Measurements from ENCODE around the gene SYT15. TPM values are rescaled to one million over a fixed set of nuclear protein-coding genes. Genes with fewer than 3 reads are reported as not detected.
"Not testable (repeated sequence)": the region's sequence is repeated elsewhere in the genome, so short reads cannot be mapped to it uniquely, and the experiment has no call there.

The SYT15 gene
- total RNA-seq, 1 experiment from 2014 or later: 0.59 TPM

GRCh38 chr10:46617134-46617533 lies 38.2 kb downstream of the SYT15 start:
- not testable (repeated sequence) for H2AK5ac ChIP-seq (ENCODE audit: insufficient read length, low read length); H3K9me3 Mint-ChIP-seq; H3K9me3 ChIP-seq (ENCODE audit: control insufficient read depth, low read depth, low read length); H3K79me1 ChIP-seq (ENCODE audit: insufficient read depth, low read depth, low read length, poor library complexity, severe bottlenecking); H3K56ac ChIP-seq (ENCODE audit: insufficient read length, low read depth, low read length); H3K27ac ChIP-seq (ENCODE audit: insufficient read length, low read depth, low read length); H3K4me1 ChIP-seq (ENCODE audit: insufficient read depth, low read length); H3K9ac ChIP-seq (ENCODE audit: extremely low read depth, insufficient read length, low read length); H3T11ph ChIP-seq (ENCODE audit: low read length); H3K4ac ChIP-seq (ENCODE audit: low read depth, low read length); H4K8ac ChIP-seq (replicated peaks; ENCODE audit: insufficient read length, low read depth, low read length); H3K27me3 ChIP-seq (ENCODE audit: insufficient read depth, low read length); H3K23me2 ChIP-seq (ENCODE audit: insufficient read length, low read depth, low read length, poor library complexity, severe bottlenecking); H3K23ac ChIP-seq (ENCODE audit: insufficient read length, low read depth, low read length); H3K4me2 ChIP-seq (ENCODE audit: insufficient read depth, insufficient read length, low read length); H3K79me2 ChIP-seq (ENCODE audit: insufficient read depth, low read length); H2BK5ac ChIP-seq (ENCODE audit: insufficient read length, low read length); H2AFZ ChIP-seq (ENCODE audit: low read length); H2BK120ac ChIP-seq (ENCODE audit: low read depth, low read length, poor library complexity, severe bottlenecking); H2BK12ac ChIP-seq (ENCODE audit: insufficient read length, low read depth, low read length); H3K4me3 Mint-ChIP-seq; H3K4me1 Mint-ChIP-seq; H4K20me1 ChIP-seq (ENCODE audit: control insufficient read depth, insufficient read depth, insufficient read length); H2BK15ac ChIP-seq (ENCODE audit: low read depth, low read length); H2BK20ac ChIP-seq (ENCODE audit: low read depth, low read length, poor library complexity, severe bottlenecking); H4K91ac ChIP-seq (ENCODE audit: insufficient read length, low read depth, low read length); DNase-seq; H3K36me3 Mint-ChIP-seq (ENCODE audit: insufficient read depth in 1 of 3, low read depth in 3 of 3); H3K27me3 Mint-ChIP-seq (ENCODE audit: low read depth); H3K27ac Mint-ChIP-seq; H4K5ac ChIP-seq (ENCODE audit: insufficient read length, low read depth, low read length); H3K14ac ChIP-seq (ENCODE audit: insufficient read depth, low read length); H3K18ac ChIP-seq (ENCODE audit: insufficient read length, low read depth, low read length)
- no CpG with 5 or more reads among the region's 4 CpGs for WGBS (ENCODE audit: extremely low coverage, insufficient read length, low lambda C conversion rate)

DNA sequence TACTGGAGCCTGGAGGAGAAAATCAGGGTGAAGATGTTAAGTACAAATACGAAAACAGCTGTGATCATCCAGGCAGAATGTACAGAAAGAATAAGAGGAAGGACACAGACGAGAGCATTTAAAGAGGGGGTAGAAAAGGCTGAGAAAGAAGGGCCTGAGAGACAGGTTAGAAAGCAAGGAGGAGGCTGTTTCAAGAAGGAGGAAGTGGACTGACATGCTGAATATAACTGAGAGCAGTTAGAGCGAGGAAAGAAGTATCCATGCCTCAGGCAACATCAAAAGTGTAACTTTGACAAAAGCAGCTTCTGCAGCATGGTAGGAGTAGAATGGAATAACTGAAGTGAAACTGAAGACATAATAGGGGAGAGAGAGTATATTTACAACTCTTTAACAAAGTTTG lies 39.0 kb downstream of the SYT15 start:
- not testable (repeated sequence) for DNase-seq; H3K4me1 Mint-ChIP-seq; H3K9me3 Mint-ChIP-seq; H3K79me2 ChIP-seq (ENCODE audit: insufficient read depth, low read length); H3K4me3 Mint-ChIP-seq; H3K18ac ChIP-seq (ENCODE audit: insufficient read length, low read depth, low read length); H3K23ac ChIP-seq (ENCODE audit: insufficient read length, low read depth, low read length); H3K9ac ChIP-seq (ENCODE audit: extremely low read depth, insufficient read length, low read length); H3T11ph ChIP-seq (ENCODE audit: low read length); H3K4me1 ChIP-seq (ENCODE audit: insufficient read depth, low read length); H4K91ac ChIP-seq (ENCODE audit: insufficient read length, low read depth, low read length); H3K23me2 ChIP-seq (ENCODE audit: insufficient read length, low read depth, low read length, poor library complexity, severe bottlenecking); H3K27ac ChIP-seq (ENCODE audit: insufficient read length, low read depth, low read length); H2BK120ac ChIP-seq (ENCODE audit: low read depth, low read length, poor library complexity, severe bottlenecking); H3K27ac Mint-ChIP-seq; H2BK20ac ChIP-seq (ENCODE audit: low read depth, low read length, poor library complexity, severe bottlenecking); H3K36me3 Mint-ChIP-seq (ENCODE audit: insufficient read depth in 1 of 3, low read depth in 3 of 3); H4K5ac ChIP-seq (ENCODE audit: insufficient read length, low read depth, low read length); H3K4me2 ChIP-seq (ENCODE audit: insufficient read depth, insufficient read length, low read length); H2BK15ac ChIP-seq (ENCODE audit: low read depth, low read length); H3K56ac ChIP-seq (ENCODE audit: insufficient read length, low read depth, low read length); H2AFZ ChIP-seq (ENCODE audit: low read length); H4K8ac ChIP-seq (replicated peaks; ENCODE audit: insufficient read length, low read depth, low read length); H4K20me1 ChIP-seq (ENCODE audit: control insufficient read depth, insufficient read depth, insufficient read length); H2AK5ac ChIP-seq (ENCODE audit: insufficient read length, low read length); H2BK5ac ChIP-seq (ENCODE audit: insufficient read length, low read length); H3K4ac ChIP-seq (ENCODE audit: low read depth, low read length); H3K14ac ChIP-seq (ENCODE audit: insufficient read depth, low read length); H2BK12ac ChIP-seq (ENCODE audit: insufficient read length, low read depth, low read length); H3K27me3 Mint-ChIP-seq (ENCODE audit: low read depth); H3K27me3 ChIP-seq (ENCODE audit: insufficient read depth, low read length); H3K79me1 ChIP-seq (ENCODE audit: insufficient read depth, low read depth, low read length, poor library complexity, severe bottlenecking); H3K9me3 ChIP-seq (ENCODE audit: control insufficient read depth, low read depth, low read length)
- WGBS (ENCODE audit: extremely low coverage, insufficient read length, low lambda C conversion rate): no CpG with 5 or more reads among the region's 3 CpGs
